HG02759 (cell line): ENCODE measurements around the gene KDM4B.

Experiments
- ATAC-seq: cut with Tn5 transposase; IDR thresholded peaks from one replicate; pipeline ENCODE4 v1.9.1; 2021; ENCODE audit warnings: mild to moderate bottlenecking, moderate library complexity; ENCODE audit not compliant: unreplicated experiment

Gene KDM4B

DNA sequence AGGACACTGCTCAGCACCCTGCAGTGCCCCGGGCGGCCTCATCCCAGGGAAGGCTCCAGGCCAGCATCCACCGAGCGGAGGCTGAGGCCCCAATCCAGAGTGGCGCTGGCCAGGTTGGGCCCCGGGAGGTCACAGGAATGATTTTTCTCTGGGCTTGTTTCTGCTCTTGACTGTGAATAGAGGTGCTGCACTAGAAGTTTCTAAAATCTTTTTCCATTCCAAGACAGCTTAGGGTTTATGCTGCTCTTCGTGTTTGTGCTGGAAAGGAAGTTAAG, 15.1 kb downstream of the KDM4B start:
- ATAC-seq: no peak

DNA sequence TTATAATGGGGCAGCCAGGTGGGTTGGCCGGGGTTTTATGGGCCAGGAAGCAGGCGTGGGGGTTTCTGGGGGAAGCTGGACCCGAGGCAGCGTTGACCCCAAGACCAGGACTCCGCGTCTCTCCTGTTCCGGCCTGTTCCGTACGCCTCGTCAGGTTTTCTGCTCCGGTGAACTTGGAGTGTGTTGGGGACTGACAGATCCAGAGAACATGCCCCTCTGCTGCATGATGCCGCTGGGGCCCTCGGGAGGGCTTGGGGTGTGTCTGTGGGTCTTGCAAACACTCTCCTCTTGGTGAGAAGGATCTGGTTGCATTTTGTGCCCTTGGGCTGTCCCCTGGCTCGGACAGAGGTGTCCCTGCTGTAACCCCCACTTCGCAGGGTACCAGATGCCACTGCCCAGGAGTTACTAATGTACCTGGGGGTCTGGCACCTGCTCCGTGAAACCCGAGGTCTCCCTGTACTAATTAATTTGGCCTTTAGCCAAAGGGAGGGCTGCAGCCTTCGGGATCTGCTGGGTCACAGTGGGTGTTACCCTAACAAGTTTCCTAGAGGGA, 15.6 kb downstream of the KDM4B start:
- ATAC-seq: no peak

DNA sequence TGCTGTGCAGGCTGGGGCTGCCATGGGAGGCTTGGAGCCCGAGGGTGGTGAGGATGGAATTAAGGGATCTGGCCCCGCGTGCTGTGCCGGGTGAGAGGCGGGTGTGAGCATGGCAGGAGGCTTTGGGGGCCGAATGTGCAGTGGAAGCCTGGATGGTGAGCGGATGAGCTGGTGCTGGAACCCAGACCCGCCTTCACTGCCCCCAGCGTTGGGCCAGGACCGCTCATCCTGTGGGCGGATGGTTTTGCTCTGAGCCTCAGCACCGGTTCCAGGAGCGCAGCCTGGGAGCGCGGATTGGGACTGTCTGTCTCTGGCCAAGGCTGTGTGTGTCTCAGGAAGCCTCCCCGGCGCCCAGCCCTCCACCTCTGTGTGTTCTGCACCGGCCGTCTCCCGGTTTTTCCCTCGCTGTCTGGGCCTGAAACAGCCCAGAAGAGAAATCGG, 16.7 kb downstream of the KDM4B start:
- ATAC-seq: no peak

DNA sequence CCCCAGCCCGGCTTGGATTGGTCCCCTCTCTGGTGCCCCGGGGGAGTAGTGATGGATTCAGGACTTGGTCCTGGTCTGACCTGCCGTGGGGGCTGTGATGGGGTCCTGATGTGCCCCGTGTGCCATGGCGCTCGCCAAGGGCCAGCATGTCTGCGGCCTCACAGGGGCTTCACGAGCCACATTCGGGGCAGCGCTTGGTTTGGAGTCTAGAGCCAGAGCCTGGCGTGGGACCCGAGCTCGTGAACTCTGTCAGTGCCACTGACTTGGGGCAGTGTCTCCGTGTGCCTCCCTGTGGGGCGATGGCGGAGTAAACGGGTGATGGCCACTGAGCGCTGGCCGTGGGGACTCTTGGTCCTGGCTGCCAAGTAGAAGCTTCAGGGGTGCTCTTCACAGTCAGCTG, 17.1 kb downstream of the KDM4B start:
- ATAC-seq: no peak

DNA sequence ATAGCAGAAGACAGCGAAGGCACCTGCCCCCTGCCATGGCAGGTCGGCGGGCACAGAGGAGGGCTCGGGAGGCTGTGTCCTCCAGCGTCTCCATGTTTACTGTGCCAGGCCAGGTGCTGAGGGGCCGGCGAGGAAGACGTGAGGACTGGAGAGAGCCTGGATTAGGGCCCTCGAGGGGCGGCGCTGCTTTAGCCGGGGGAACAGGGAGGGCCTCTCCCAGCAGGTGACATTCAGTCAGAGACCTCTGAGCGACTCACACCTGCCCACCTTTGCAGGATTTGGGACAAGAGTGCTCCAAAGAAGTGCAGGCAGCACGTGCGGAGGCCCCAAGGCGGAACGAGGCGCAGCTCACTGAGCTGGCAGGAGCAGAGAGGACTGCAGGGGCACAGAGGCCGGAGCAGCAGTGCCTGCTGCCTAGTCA, 17.6 kb downstream of the KDM4B start:
- ATAC-seq: no peak

DNA sequence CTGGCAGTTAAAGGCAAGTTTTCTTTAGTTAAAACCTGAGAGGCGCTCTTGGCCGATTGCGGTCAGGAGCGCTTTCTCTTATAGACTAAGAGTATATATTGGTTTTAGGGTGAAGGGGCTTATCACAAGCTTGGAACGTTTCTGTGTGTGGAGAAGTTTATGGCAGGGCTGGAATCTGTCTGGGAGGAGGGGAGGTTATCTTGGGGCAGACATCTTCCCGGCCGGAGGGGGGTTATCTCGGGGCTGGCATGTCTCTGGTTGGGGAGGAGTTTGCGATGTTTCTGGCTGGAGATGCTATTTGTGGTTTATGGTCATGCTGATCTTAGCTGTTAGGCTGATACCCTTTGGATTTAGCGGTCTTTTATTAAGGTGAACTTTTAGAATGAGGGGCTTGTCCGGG, 18.3 kb downstream of the KDM4B start:
- no peak for ATAC-seq

DNA sequence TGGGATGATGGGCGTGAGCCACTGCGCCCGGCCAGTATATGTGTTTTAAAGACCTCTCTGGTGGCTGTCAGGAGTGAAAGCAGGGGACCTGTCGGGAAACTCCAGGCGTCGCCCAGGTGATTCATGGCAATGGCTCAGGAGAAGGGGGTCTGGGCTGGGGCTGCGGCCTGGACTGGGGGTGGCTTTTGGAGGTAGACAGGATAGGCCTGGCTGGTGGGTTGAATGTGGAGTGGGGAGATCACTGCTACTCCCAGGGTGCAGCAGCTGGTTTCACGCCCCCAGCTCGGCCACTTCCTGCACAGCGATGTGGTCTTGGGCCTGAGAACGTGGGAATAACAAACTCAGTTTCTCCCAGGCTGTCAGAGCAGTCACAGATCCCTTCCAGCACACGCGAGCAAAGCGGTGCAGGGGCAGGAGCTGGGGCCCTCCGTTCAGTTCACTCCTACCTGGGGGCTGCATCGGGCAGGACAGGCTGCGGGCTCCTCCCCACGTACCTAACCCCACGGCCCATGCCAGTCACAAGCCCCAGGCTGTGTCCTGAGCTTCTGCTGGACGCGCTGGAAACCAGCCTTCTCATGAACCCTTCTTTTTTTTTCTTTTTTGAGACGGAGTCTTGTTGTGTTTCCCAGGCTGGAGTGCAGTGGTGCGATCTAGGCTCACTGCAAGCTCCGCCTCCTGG, 18.9 kb downstream of the KDM4B start:
- no peak for ATAC-seq

DNA sequence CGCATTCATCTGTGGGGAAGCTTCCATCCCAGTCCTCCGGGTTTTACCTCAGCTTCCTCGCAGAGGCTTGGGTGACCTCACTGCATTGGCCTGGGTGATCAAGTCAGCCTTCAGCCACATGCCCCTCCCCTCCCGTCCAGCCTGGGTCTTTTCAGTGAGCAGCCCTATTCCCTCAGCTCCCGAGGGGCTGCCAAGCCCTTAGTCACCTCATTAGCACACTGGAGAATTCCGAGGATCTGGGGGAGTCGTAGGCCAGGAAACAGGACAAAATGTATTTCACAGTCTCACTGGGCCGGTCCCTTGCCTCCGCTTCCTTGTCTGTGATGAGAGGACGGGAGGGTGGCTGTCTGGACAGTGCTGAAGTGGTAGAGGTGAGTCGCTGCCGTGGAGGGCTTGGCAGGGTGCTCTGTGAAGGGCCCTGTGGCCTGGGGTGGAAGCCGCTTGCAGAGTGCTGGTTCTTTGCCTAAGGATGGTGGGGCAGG, 19.9 kb downstream of the KDM4B start:
- no peak for ATAC-seq

DNA sequence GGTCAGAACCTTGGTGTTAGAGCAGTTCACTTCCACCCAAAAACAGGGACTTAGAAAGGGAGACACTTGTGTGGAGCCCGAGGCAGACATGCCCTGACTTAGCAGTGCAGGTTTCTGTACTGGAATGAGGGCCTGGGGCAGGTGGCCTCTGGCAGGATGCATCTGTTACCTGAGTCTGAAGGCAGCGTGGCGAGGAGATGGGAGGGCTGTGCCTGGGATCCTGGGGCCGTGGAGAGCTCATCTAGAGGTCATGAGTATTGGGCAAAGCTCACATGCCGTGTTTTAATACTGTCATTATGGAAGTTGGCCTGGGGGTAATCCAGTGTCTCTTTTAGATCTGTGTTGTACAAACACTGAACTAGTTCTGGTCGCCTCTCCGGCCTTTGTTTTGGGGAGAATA, 21.4 kb downstream of the KDM4B start:
- ATAC-seq: no peak

DNA sequence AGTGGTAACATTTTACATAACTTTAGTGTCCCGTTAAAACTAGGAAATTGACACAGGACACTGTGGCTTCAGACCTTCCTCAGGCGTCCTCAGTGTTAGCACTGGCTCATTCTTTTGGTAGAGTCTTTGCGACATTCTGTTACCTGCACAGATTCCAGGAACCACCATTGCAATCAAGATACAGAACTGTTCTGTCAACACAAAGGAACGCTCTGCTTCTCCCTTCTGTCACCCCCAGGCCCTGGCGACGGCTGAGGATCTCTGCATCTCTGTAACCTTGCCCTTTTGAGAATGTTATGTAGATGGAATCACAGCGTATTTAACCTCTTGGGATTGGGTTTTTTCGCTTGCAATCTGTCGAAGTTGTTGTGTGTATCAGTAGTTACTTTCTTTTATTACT, 22.6 kb downstream of the KDM4B start:
- no peak for ATAC-seq

DNA sequence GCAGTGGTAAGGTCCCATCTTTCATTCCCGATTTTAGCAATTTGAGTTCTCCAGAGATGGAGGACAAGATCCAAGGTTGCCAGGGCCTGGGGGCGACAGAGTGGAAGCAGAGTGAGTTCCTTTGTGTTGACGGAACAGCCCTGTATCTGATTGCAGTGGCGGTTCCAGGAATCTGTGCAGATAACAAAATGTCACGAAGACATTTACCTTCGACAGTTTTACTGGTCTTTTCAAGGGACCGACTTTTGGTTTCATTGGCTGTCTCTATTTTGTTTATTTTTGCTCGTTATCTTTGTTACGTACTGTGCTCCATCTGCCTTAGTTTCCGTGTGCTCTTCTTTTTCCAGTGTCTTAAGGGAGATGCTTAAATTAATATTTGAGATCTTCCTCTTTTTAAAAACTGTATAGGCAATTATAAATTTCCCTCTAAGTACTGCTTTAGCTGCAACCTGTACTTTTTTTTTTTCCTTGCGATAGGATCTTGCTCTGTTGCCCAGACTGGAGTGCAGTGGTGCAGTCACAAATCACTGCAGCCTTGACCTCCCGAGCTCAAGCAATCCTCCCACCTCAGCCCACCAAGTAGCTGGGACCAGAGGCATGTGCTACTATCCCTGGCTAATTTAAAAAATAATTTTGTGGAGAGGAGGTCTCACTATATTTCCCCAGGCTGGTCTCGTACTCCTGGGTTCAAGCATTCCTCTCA, 23.2 kb downstream of the KDM4B start:
- ATAC-seq: no peak

DNA sequence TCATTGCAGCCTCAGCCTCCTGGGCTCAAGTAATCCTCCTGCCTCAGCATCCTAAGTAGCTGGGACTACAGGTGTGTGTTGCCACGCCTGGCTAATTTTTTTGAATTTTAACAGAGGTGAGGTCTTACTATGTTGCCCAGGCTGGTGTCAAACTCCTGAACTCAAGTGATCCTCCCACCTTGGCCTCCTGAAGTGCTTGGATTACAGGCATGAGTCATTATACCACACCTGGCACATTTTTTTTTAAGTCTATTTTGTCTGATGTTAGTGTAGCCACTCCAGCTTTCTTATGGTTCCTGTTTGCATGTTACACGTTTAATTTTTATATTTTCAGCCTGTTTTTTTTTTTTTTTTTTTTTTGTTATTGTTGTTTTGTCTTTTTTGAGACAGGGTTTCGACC, 24.8 kb downstream of the KDM4B start:
- no peak for ATAC-seq

DNA sequence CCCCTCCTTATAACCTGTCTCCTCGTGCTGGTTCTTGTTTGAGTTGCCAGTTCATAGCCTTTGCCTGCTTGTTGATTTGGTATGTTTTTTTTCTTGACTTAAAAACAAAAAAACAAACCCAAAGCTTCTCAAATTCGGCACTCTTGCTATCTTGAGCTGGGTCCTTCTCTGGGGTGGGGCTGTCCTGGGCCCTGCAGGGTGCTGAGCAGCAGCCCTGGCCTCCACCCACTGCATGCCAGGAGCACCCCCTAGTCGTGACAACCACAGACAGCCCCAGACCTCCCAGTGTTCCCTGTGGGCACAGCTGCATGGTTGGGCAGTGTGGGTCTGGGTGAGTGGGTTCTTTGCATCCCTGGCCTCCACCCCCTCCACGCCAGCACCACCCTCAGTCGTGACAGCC, 27.8 kb downstream of the KDM4B start:
- ATAC-seq: no peak

DNA sequence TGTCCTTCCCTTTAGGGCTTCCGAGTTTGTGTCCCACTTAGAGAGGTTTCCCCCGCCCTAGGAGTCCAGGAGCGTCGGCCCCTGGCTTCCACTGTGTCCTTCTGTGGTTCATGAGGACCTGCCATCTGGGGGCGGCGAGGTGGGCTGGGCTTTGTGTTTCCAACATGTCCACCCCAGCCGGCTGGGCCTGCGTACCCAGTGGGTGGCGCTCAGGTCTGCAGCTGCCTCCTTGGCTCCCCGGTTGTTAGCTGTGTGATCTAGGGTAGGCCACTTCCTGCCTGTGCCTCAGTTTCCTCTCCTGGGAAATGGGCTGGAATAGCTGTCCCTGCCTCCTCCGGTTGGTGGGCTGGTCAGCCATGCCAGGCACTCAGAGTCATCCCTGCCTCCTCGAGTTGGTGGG, 28.4 kb downstream of the KDM4B start:
- ATAC-seq: no peak

DNA sequence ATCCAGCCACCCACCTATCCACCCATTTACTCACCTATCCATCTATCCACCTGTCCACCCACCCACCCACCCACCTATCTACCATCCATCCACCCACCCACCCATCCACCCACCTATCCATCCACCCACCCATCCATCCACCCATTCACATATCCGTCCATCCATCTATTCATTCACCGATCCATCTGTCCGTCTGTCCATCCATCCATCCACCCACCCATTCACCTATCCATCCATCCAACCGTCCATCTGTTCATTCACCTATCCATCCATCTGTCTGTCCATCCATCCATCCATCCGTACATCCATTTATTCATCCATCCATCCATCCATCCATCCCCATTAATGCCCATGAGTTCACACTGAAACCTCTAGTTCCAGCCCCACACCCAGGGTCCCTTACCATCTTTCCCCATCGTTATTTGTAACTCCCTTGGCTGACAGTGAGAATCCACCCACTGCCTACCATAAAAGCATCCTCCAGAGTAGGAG, 31.3 kb downstream of the KDM4B start:
- no peak for ATAC-seq

DNA sequence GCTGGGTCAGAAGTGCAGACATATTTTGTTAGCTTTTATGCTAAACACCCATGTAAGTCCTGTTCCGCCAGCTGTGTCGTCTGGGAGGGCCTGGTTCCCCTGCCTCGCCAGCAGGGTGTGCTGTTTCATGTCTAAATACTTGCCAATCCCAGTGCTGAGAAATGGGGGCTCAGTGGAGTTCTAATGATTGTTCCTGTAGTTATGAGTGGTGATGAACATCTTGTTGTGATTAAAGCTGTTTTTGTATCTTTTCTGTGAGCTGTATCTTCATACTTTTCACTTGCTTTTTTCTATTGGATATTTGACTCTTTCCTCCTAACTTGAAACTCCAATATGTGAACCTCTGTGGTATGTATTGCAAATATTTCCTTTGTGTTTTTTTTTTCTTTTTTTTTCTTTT, 32.7 kb downstream of the KDM4B start:
- no peak for ATAC-seq

DNA sequence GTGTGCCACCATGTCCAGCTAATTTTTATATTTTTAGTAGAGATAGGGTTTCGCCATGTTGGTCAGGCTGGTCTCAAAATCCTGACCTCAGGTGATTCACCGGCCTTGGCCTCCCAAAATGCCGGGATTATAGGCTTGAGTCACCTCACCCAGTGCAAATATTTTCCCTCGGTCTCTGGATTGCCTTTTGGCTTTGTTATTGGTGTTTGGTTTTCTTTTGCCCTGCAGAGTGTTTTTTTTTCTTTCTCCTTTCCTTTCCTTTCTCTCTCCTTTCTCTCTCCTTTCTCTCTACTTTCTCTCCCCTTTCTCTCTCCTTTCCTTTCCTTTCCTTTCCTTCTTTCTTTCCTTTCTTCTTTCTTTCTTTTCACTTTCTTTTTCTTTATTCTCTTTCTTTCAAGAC, 33.2 kb downstream of the KDM4B start:
- no peak for ATAC-seq

DNA sequence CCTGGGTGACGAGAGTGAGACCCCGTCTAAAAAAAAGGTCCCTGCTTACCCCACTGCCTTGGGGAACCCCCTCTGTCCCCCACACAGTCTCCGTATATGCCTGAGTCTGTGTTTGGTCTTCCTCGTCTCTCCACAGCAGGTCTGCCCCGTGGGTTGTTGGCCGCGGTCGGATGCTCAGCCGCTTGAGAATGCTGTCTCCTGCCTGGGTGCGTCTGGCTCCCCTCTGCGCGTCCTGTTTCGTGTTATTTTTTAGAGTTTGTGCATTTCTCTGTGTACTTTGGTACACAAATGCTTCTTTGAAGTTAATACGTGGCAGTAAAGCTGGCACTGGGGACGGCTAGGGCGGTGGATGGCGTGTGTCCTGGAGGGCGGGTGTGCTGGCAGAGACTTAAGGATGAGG, 34.9 kb downstream of the KDM4B start:
- no peak for ATAC-seq

DNA sequence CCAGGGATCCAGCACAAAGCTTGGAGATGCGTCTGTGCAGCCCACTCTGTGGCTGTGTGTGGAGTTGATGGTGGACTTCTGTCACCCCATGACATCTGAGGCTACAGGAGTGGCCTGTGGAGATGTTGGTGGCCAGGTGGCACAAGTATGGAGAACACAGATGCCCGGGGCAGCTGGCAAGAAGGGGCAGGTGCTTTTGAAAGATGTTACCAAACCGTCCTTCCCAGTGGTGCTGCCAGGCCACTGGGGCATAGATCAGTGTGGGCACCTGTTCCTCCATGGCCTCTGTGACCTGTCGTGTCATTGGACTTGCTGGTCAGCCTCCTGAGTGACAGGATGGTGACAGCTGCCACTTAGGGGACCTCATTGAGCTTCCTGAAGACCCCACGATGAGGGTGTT, 36.2 kb downstream of the KDM4B start:
- ATAC-seq: no peak

DNA sequence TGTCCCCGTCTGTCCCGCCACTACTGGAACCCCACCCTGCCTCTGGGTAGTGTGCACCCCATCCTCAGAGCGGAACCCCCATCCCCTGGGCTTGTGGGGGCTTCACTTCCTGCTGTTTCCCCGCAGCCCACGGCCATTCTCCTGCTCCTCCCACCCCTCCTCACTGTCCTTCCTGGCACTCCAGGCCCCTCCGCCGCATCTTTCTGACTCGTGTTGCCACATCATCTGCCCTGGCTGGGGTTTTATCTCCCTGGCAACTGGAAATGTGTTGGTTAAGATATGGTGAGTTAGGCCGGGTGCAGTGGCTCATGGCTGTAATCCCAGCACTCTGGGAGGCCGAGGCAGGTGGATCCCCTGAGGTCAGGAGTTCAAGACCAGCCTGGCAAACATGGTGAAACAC, 37.3 kb downstream of the KDM4B start:
- no peak for ATAC-seq

DNA sequence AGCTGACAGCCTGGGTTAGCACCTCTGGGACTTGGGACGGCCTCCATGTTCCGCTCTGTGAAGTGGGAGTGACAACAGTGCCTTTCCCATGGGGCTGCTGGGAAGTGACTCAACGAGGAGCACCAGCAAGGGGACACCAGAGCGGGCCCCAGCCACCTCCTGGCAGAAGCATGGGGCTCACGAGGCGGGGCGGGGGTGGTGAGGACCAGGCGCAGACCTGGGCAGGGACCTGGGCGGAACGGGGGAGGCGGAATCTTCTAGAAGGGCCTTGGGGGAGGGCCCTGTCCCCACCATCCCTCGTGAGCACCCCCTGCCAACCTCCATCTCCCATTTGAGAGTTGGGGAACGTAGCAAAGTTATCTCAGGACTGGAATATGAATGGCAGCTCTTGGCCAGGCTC, 37.9 kb downstream of the KDM4B start:
- no peak for ATAC-seq

DNA sequence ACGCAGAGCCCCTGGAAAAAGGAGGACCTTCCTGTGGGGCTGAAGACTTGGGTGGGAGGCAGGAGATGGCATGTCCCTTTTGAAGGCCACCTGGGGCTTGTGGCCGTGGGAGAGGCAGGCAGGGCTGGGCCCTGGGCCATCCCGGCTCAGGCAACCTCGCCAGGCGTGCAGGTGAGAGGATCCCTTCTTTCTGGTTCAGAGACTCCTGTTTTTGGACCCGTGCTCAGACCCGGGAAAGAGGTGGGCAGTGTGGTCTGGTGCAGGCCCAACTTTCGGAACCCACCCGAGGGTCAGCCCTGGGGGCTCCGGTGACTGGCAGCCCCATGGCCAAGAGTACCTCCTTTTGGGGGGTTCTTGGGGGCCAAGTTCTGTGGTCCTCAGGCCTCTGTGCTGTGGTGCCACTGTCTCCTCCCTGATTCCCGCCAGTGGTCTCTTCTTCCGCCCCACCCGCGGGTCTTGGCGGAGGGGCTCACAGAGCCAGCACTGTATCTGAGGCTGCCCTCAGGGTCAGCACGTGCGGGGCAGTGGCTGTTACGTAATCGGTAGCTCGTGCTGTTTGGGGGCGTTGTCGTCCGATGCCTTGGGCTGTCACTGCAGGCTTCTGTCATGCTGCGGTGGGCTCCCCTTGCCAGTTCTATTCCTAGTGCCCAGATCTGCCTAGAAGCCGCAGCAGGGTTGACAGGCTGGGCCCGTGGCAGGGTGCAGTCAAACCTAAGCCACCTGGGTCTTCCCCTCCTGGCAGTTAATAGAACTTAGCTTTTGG, 42.7 kb downstream of the KDM4B start:
- ATAC-seq: no peak
